Sigmoid colon (tissue), 4 donors: ENCODE results near the gene CADM3.

ENCODE experiments used
- EP300 ChIP-seq, 4 donors: sonication (generic); formaldehyde crosslinking; IDR thresholded peaks; one replicate each; pipeline ENCODE4 v1.6.1; 2017; ENCODE audit warnings: antibody characterized with exemption in 4 of 4
- TF ChIP-seq, protein P1 (sequence below), 4 experiments: fragments of 450-650 bp in 3 of 4; fragments of 200-600 bp in 1 of 4; IDR thresholded peaks; one replicate each; pipeline ENCODE4 v1.5.1; 2016 to 2019; ENCODE audit warnings: antibody characterized with exemption in 4 of 4, mild to moderate bottlenecking in 3 of 4, moderate library complexity in 2 of 4

DNA sequence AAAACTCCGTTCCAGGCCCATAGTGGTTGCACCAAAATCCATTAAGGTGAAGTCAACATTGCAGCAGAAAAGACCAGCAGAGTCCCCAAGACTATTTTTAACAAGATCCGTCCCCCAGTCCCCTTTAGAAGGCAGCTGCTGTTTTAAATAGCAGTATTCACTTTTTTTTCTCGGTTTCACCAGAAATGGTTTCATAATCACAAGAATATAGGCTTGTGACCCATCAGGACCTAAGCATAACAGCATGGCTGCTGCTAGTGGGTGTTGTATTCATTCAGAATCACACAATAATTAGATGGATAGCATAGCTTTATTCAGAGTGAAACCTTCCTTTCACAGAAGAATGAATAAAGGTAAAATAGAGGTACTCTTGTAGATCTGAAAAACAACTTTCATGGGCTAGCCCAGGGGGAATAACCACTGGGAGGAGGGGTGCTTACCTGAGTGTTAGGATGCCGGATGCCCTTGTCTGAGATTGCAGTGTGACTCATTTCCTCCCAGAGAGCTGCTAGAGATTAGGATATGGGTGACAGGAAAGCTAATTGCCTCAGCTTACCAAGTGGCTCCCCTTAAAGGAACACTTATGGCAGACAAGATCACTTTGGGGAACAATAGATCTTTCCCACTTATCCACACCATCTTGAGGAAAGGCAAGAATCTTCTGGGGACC, 68.3 kb downstream of the CADM3 start:
- TF ChIP-seq, protein P1, sequence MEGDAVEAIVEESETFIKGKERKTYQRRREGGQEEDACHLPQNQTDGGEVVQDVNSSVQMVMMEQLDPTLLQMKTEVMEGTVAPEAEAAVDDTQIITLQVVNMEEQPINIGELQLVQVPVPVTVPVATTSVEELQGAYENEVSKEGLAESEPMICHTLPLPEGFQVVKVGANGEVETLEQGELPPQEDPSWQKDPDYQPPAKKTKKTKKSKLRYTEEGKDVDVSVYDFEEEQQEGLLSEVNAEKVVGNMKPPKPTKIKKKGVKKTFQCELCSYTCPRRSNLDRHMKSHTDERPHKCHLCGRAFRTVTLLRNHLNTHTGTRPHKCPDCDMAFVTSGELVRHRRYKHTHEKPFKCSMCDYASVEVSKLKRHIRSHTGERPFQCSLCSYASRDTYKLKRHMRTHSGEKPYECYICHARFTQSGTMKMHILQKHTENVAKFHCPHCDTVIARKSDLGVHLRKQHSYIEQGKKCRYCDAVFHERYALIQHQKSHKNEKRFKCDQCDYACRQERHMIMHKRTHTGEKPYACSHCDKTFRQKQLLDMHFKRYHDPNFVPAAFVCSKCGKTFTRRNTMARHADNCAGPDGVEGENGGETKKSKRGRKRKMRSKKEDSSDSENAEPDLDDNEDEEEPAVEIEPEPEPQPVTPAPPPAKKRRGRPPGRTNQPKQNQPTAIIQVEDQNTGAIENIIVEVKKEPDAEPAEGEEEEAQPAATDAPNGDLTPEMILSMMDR (IDR thresholded peaks at IDR 0.05): no peak
- no peak for TF ChIP-seq EP300 (IDR thresholded peaks at IDR 0.05)
